ENCODE data around the gene PITHD1.

- TF ChIP-seq CTCF (IDR thresholded peaks at IDR 0.05) (no peak), EP300 (IDR thresholded peaks at IDR 0.05) (peak in 1 of 2 donors; percentile 84)
Observed at GRCh38 chr1:23743287-23744152, 34.7 kb upstream of the PITHD1 start, which contains the start of gene ELOA.

All from tibial nerve (tissue), 4 donors.